NB4 (cell line): ENCODE measurements around the gene CLDND2.

Experiments used
- DNase-seq: peaks from one replicate; pipeline ENCODE4 v3.0.0; 2010; ENCODE audit warnings: low read depth
- H3K4me3 ChIP-seq: one replicate; pipeline ENCODE4 v1.5.1; 2011; ENCODE audit warnings: mild to moderate bottlenecking, low read depth, low read length, moderate library complexity
- CTCF ChIP-seq: IDR thresholded peaks from one replicate; pipeline ENCODE4 v1.5.1; 2012; ENCODE audit warnings: low read depth, low read length
- MAX ChIP-seq: IDR thresholded peaks from 2 replicates; pipeline ENCODE4 v1.6.1; 2011; ENCODE audit warnings: low read depth, low read length
- MYC ChIP-seq: IDR thresholded peaks from 2 replicates; pipeline ENCODE4 v1.6.1; 2011; ENCODE audit warnings: low read depth, low read length
- POLR2A ChIP-seq: IDR thresholded peaks from 2 replicates; pipeline ENCODE4 v1.6.1; 2011; ENCODE audit warnings: mild to moderate bottlenecking; ENCODE audit not compliant: insufficient read length; ENCODE audit errors: extremely low read depth

CLDND2 gene

GRCh38 chr19:51337861-51338562, 30.8 kb downstream of the CLDND2 start:
- TF ChIP-seq POLR2A (no peak), CTCF (no peak), MAX (no peak), MYC (no peak)
- no peak for DNase-seq
- peak overlapping the region; percentile 25 for H3K4me3 ChIP-seq

- TF ChIP-seq CTCF, result no peak
- TF ChIP-seq MYC, result no peak
- TF ChIP-seq MAX, result no peak
- TF ChIP-seq POLR2A, result no peak
- DNase-seq, result no peak
- H3K4me3 ChIP-seq, result no peak overlapping the region
Measured at GRCh38 chr19:51337141-51337860, 31.5 kb downstream of the CLDND2 start.

- no peak overlapping the region for H3K4me3 ChIP-seq
- TF ChIP-seq POLR2A, result no peak
- no peak for TF ChIP-seq CTCF
- TF ChIP-seq MYC, result no peak
- no peak for TF ChIP-seq MAX
- peak; percentile 37 for DNase-seq
Measured at GRCh38 chr19:51333836-51334460, 34.9 kb downstream of the CLDND2 start.

GRCh38 chr19:51331716-51332115, 37.1 kb downstream of the CLDND2 start:
- TF ChIP-seq MYC, result no peak
- no peak for TF ChIP-seq POLR2A
- TF ChIP-seq MAX, result no peak
- TF ChIP-seq CTCF, result no peak
- DNase-seq, result no peak
- no peak overlapping the region for H3K4me3 ChIP-seq

GRCh38 chr19:51331193-51331592, 37.6 kb downstream of the CLDND2 start:
- DNase-seq, result no peak
- H3K4me3 ChIP-seq, result no peak overlapping the region
- TF ChIP-seq CTCF (no peak), POLR2A (no peak), MAX (no peak), MYC (no peak)
